ENCODE data around the gene OR4C6. TPM values are rescaled to one million over a fixed set of nuclear protein-coding genes. Genes with fewer than 3 reads are reported as not detected.

The OR4C6 gene
- not detected in 2 replicates for total RNA-seq

DNA sequence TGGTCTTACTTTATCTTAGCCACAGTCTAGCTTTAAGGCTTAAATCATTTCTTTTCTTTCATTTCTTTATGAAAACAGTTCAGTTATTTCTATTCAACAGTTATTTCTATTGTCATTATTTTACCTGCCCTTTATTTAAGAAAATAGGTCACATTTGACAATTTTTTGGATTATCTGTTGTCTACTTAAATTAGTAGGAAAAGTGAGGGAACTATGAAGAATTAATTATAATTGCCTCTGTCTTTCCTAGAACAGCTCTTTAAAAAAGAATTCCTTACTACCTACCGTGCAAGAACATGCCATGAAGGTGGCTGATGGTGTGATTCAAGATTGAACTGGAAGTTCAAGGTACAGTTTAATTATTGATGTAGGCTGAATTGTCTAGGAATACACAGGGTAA, at the start of gene OR4C6:
Gene OR4C6 (plus strand): TSS at position 301 of the 400 bp plus-strand sequence. CDS start 2,966 bp downstream, outside the sequence.

DNA sequence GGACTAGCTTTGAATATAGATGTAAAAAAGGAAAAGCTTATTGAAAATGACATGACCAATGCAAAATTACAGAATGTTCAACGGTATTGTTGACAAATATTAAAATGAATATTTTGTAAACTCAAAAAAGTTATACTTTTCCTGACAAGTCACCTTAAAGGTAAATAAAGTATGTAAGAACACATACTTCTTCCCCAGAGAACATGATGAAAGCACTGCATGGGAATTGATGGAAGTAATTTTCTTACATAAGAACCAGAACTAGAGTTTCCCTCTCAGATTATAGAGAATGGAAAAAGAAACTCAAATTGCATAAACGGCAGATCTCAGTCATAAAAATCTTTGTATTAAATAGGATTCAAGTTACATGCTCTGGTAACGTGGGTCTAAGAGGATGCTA, 27.2 kb upstream of the OR4C6 start, which contains the start of gene OR4P4:
Gene OR4P4 (plus strand): TSS at position 301 of the 400 bp plus-strand sequence.

DNA sequence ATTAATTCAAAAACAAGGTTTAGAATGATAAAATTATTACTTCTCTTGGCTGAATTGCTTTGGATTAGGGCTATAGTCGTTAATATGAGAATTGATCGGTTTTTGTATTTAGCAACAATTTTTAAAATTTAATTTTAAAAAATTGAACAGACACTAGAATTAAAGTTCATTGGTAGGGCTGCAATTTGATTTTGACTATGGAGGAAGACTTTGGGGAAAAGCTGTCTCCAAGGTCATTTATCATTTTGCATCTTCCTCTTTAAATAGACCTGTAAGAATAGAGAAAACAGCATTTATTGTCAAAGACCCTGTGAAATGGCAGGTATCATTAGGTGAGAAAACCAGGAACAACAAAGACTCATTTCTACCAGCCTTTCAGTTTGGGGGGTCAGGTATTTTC, 14.0 kb upstream of the OR4C6 start, which contains the start of gene OR4S2:
Gene OR4S2 (plus strand): TSS at position 301 of the 400 bp plus-strand sequence. CDS start 2,577 bp downstream, outside the sequence.

Other genes starting within 250 kb of the OR4C6 start
- gene OR4C15, start 107.7 kb upstream of the OR4C6 start, total RNA-seq: not detected in 2 replicates
- not detected in 2 replicates for gene OR4C16, start 90.1 kb upstream of the OR4C6 start, total RNA-seq
- not detected in 2 replicates for gene OR4C11, start 54.6 kb upstream of the OR4C6 start, total RNA-seq
- not detected in 2 replicates for gene OR4P4, start 27.1 kb upstream of the OR4C6 start, total RNA-seq
- gene OR4S2, start 13.9 kb upstream of the OR4C6 start, total RNA-seq: not detected in 2 replicates
- gene OR5D13, start 111.2 kb downstream of the OR4C6 start, total RNA-seq: not detected in 2 replicates
- gene OR5D14, start 133.4 kb downstream of the OR4C6 start, total RNA-seq: not detected in 2 replicates
- not detected in 2 replicates for gene OR5L1, start 149.2 kb downstream of the OR4C6 start, total RNA-seq
- gene OR5D18, start 157.4 kb downstream of the OR4C6 start, total RNA-seq: not detected in 2 replicates
- not detected in 2 replicates for gene OR5L2, start 165.0 kb downstream of the OR4C6 start, total RNA-seq
- gene OR5D16, start 176.6 kb downstream of the OR4C6 start, total RNA-seq: not detected in 2 replicates
- gene TRIM51, start 221.1 kb downstream of the OR4C6 start, total RNA-seq: not detected in 2 replicates